GM19467 (cell line): Measurements from ENCODE around the gene STAMBPL1.
A peak's percentile ranks its signal among the peaks of the same experiment; 100 is the strongest.
"Not testable (repeated sequence)": the region's sequence is repeated elsewhere in the genome, so short reads cannot be mapped to it uniquely, and the experiment has no call there.

ENCODE experiments used
- ATAC-seq: cut with Tn5 transposase; IDR thresholded peaks from one replicate; pipeline ENCODE4 v1.9.1; 2021; ENCODE audit warnings: mild to moderate bottlenecking, moderate library complexity; ENCODE audit not compliant: unreplicated experiment

The STAMBPL1 gene

DNA sequence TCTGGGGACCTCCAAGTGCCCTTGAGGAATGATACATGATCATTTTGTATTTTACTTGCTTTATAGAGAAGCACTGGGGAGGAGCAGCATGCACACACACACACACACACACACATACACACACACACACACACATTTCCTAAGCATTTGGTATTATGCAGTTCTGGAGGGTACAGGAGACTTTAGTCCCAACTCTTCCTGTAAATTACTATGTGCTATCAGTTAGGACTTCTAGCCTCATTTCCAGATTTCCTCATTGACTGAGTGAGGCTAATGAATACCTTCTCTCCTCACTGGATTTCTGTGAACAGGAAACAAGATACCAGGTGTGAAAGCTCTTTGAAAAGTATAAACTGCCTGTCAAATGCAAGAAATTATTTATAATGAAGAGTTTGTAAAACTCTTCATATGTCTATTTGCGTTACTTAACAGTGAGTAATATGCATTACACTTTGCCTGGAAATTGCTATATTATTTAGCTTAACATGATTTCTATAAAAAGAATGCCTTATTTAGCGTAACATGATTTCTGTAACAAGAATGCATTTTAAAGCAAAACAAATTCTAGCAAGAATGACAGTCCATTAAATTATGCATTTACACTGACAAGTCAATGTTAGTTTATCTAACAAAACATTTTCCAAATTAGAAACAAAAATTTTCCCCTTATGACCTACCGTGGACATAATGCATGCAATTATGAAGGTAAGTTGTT lies 38.3 kb downstream of the STAMBPL1 start:
- no peak for ATAC-seq

DNA sequence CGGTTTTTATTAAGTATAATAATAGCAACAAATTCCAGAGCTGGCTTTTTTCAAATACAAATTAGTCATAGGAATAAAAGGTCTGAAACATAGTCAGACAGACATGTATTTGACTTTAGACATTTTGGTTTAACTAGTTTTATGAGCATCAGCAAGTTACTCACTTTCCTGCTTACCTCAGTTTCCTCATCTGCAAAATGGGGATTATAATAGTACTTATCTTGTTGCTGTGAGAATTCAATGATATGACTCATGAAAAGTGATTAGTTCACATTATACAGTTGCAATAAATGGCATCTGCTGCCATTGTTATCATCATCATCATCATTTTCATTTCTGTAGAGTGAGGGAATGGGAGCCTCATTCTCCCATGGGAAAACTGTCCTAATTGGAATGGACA lies 39.0 kb downstream of the STAMBPL1 start:
- no peak for ATAC-seq

DNA sequence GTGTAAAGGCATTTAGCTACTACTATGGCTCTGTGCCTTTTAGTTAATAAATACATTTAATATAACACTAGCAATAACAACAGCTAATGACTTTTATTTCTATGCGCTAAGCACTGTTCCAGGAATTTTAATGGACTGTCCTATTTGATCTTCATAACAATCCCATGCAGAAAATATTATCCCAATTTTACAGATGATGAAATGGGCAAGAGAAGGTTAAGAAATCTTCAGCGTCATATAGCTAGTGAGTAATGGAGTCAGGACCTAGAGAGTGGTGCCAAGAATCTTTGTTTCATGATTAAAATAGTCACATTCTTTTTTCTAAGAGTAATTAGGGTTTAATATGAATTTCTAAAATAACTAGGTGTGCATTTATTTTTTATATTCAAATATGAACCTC lies 40.2 kb downstream of the STAMBPL1 start:
- no peak for ATAC-seq

DNA sequence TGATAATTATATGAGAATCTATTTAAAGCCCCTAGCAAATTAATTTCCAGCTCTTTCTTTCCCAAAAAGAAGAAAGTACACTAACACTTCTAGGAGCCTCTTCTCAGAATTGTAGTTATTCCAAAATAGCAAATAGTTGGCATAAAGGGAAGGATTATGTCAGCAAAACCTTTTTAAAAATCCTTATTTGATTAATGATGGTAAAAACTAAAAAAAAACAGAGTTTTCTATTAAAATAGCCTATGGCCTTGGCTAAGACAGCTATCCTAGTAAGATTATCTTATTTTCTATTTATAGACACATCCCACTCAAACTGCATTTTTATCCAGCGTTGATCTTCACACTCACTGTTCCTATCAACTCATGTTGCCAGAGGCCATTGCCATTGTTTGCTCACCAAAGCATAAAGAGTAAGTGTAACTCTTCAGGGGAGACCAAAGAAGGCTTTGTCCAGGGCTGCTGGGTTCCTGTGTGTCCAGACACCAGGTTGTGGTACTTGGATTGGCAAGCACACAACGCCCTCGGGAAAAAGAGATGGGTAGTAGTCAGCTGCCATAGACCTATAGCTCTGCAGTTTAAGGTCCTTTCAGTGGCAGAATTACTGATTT lies 41.0 kb downstream of the STAMBPL1 start:
- no peak for ATAC-seq

DNA sequence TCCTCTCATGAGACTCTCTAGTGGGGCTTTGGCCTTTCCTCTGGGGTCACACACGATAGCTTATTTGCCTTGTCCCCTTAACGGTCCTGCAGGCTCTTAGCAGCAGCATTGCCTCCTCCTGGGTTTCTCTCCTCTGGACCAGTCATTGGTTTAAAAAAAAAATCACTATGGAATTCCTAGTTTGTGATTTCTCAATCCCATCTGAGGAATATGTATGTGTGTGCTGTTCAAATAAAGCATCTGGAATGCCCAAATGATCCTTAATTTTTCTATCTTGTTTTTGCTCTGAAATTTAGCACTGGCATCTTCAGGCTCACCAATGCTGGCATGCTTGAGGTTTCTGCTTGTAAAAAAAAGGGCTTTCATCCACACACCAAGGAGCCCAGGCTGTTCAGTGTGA lies 42.0 kb downstream of the STAMBPL1 start:
- ATAC-seq = no peak

DNA sequence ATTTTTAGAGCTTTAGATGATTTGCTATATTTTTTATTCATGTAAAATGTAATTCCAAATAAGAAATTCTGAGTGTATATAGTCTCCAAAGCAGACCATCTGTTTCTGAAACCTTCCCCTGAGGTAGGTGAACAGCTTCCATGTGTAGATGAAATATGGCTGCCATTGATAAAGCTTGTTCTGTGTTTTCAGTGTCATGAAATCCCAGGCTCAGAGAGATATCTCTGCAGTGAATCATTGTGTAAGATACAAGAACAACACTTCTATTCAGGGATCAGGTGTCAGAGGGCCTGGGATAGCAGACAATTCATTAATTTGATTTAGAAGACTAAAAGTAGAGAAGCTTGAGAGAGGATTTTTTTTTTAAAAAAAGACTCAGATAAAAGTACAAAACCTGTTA lies 43.5 kb downstream of the STAMBPL1 start:
- ATAC-seq = no peak

DNA sequence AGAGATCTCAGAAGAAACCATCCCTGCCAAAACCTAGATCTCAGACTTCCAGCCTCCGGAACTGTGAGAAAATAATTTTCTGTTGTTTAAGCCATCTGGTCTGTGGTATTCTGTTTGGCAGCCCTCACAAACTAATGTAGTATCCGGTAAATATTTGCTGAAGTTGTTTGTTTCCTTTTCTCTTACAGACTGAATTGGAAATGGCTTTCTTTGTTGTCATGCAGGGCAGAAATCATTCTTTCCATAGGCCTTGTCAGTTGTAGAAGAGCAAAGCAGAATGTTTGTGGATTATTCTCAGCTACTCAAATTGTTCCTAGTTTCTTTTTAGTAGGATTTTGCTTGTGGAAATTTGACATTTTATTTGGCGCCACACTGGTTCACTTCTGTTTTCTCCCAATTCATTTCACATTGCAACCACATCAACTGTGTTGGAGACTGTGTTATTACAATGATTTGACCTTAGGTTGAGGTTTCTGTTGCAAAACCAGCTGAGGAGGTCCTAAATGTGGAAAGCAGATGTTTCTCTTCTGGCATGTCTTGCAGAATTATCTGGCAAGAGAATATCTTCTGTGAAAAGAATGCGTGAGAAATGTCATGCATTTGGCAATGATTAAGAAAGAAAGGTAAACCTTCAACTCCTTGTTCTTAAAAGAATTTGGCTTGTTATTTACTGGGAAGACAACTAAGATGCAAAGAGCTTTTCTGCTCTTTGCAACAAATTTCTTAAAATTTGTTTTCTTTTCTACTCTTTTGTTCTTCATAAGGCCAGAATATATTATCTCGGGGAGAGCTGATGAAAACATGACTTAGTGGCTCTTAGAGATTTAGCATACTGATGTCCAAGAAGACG lies 46.7 kb downstream of the STAMBPL1 start:
- ATAC-seq = no peak

DNA sequence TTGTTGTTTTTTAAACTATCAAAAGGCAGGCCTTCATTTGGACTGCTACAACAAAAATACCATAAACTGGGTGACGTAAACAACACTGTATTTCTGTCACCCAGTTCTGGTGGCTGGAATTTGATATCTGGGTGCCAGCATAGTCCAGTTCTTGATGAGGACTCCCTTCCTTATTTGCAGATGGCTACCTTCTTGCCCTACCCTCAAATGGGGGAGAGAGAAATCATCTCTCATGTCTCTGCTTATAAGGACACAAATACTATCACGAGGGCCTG lies 47.3 kb downstream of the STAMBPL1 start:
- no peak for ATAC-seq

DNA sequence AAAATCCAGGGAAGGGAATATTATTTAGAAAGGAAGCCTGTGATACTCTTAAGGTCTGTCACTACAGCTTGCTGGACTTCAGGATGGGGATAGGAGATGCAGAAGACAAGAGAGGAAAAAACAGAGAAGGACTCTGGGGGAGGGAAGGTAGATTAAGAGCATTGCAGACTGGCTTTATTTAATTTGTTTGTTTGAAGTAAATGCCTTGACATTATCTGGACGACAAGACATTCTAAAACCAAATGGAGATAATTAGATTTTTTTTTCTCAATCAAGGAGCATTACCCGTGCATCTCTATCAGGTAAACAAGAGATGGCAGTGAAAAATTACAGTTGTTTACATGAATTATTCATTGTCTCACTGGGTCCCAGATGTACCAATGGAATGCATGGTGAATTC lies 48.2 kb downstream of the STAMBPL1 start:
- ATAC-seq = no peak

DNA sequence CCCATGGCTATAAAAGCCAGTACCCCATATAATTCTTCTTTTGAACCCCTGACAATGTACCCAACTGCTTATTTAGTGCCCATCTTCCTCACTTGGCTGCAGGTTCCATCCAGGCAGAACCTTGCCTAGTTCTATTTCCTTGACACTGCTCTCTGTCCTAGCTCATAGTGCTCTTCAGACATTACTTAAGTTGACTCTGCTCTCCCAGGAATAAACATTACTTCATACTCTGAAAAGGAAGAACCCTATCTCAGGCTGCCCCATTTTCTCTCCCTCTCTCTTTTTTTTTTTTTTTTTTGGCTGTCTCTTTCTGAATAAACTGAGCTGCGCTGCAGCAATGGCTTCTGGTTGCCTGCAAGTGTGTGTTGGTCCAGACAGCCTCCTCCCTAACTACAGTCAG lies 51.5 kb downstream of the STAMBPL1 start:
- ATAC-seq = no peak

DNA sequence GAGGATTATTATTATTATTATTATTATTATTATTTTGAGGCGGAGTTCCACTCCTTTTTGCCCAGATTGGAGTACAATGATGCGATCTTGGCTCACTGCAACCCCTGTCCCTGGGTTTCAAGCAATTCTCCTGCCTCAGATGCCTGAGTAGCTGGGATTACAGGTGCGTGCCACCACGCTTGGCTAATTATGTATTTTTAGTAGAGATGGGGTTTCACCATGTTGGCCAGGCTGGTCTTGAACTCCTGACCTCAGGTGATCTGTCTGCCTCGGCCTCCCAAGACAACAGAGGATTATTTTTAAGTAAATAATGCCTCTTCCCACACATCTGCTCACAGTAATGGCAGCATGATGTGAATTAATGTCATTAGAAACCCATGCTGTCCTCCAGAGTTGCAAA lies 52.0 kb downstream of the STAMBPL1 start:
- ATAC-seq = not testable (repeated sequence)

DNA sequence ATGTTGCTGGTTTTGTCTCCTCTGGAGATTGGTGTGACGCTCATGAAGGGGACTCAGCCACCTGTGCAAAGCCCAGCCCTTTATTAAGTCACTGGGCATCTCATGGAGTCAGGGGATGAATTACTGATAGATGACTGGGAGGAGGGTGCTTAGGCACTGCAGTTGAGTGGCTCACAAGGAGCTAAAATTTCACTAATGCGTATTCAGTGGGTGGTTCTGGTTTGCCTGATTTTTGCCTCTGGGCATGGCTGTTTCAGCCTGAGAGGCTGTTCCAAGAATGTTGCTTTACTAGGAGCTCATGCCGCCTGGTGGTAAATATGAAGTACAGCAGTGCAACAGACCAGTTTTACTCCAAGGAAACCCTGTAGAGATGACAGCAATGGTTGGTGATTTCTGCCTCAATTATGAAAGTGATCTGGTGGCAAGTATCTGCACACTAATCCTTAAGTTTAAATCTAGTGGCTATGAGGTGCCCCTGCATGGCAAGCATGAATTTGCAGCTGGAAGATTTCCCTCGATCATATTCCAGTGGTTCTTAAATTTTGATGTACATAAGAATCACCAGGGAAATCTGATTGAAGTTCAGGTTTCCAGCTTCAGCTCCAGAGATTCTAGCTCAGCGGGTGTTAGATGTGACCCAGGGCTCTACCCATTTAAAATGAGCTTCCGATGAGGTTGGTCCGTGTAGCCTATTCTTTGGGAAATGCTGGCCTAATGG lies 52.7 kb downstream of the STAMBPL1 start:
- peak; percentile 61 for ATAC-seq

DNA sequence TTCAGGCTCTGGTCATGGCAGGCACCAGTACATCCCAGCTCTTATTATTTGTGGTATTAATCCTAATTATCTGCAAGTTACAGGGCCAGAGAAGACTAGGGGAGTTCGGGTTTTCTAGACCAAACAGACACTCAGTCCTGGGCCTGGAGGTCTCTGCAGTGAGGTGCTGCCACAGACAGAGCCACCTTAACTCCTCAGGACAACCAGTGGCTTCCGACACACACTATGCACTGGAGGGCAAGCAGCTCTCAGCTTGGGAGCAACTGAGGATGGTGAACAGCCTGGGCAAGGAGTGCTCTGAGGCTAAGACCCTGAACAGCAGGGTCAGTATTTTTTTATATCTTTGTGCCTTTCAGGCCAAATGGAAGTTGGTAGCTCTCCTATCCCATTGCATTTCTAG lies 53.5 kb downstream of the STAMBPL1 start:
- ATAC-seq = no peak

DNA sequence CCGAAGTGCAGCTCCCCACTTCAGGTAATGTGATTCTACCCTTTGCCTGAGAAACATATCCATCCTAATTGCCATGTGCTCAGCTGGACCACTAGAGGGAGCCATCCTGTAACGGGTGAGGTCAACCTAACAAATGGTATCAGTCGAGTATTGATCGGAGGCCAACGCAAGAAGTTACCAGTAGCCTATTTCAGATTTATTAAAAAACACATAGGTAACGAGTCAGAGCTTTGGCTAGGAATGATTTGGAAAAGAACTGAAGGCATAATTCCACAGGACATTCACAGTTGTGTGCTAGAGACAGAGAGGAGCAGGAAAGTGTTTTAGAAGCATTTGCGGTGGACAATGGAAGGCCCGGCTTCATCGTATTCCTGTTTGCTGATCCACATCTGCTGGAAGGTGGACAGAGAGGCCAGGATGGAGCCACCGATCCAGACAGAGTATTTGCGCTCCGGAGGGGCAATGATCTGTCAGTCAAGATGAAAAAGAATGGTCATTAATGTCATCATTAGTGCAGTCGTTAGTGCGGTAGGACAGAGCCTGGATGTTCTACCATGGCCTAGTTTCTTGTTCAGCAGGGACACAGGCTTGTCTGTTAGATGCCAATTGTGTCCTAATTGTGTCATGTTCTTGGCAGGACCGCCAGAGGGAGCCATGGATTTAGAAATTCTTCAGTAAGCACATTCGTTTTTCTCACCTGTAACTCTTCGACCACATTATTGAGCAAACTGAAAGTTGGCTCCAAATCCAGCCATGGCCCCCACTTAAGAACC lies 55.0 kb downstream of the STAMBPL1 start:
- ATAC-seq = no peak

DNA sequence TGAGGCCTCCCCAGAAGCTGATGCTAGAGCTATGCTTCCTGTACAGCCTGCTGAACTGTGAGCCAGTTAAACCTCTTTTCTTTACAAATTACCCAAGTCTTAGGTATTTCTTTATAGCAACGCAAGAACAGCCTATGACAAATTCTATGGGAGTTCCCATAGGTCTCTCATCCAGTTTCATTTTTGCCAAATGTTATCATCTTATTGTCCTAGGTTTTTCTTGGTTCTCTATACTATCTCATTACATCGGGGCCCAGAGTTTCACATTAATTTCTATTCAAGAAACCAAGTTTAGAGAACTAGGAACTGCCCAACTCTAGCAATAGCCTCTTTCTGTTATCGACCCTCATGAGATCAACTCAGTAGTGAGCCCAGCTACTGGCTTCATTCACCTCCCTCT lies 56.6 kb downstream of the STAMBPL1 start:
- no peak for ATAC-seq

DNA sequence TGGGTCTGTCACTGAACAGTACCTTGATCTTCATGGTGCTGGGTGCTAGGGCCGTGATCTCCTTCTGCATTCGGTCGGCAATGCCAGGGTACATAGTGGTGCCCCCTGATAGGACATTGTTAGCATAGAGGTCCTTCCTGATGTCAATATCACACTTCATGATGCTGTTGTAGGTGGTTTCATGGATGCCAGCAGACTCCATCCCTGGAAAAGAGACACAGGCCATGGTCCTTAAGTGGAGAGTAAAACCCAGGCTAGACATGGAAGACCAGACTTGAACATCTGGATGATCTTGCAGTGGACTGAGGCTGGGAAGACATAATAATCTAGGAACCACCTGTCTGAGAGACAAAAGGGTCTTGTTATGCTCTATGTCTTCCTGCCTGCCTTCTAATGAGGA lies 58.0 kb downstream of the STAMBPL1 start:
- no peak for ATAC-seq

DNA sequence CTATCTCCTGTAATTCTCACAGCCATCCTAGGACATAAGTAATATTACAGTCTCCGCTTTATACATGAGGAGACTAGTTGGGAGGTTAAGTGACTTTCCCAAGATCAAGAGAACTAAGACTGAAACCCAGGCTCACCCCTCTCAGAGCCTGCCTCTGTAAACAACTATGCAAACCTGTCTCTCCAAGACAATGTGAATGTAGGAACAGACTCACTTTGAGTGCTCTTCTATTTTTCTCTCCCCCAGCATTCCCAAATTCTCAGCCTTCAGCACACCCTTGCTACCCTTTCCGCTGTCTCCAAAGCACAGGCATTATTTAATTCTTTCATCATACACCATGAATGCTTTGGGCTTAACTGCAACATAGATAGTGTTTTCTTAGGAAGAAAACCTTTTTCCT lies 58.9 kb downstream of the STAMBPL1 start:
- no peak for ATAC-seq

DNA sequence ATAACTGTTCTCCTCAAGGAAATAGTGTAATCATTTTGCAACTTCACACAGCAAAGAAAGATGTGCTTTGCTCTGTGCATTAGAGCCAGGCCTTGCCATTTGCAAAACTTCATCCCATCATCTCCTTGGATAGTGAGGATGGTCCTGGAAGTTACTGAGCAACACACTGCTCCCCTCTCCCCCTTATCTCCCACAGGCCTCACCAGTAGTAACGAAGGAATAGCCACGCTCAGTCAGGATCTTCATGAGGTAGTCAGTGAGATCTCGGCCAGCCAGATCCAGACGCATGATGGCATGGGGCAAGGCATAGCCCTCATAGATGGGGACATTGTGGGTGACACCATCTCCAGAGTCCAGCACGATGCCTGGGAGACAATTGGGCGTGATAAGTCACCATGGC lies 61.0 kb downstream of the STAMBPL1 start:
- no peak for ATAC-seq

DNA sequence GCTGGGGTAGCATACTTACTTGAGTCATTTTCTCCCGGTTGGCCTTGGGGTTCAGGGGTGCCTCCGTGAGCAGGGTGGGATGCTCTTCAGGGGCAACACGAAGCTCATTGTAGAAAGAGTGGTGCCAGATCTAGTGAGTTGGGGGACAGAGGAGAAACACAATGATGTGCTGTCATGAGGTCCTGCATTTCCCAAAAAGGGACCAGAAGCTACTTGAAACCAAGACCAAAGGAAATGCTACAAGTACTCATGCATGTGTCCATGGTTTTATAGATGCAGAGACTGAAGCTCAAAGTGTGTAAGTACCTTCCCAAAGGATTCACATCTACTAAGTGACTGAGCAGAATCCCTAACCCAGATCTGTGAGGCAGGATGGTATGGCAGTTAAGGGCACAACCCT lies 63.7 kb downstream of the STAMBPL1 start:
- no peak for ATAC-seq

DNA sequence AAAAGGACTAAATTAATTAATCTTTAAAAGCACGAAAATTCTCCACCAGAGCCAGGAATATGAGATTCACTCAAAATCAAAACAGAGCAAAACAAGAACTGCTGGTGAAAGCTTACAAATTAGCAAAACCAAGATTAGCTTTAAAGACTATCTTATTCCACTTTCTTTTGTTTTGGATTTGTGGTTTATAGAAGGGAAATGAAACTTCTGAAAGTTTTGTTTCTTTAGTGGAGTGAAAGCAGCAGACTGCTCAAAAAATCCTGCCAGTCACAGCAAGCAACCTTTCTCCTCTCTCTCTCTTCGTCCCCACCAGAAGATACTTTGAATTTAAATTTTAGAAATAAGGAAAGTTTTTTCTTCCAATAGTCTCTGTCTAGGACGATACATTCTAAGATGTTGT lies 64.8 kb downstream of the STAMBPL1 start:
- peak; percentile 61 for ATAC-seq

DNA sequence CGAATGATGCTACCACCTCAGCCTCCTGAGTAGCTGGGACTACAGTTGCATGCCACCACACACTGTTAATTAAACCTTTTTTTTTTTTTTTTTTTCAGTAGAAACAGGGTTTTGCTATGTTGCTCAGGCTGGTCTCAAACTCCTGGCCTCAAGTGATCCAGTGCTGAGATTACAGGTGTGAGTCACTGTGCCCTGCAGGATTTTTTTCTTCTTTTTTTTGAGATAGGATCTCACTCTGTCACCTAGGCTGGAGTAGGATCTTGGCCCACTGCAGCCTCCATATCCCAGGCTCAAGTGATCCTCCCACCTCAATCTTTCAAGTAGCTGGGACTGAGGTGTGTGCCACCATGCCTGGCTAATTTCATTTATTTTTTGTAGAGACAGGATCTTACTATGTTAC lies 66.2 kb downstream of the STAMBPL1 start:
- no peak for ATAC-seq
